OCI-LY1 (cell line): ENCODE data around the gene MACROD2.

ENCODE experiments used
- EZH2 ChIP-seq: fragments of 200-600 bp; sonication (generic), shearing (Covaris generic); IDR thresholded peaks from 2 replicates; pipeline ENCODE4 v1.8.0; 2017; ENCODE audit warnings: borderline replicate concordance, mixed run types, mild to moderate bottlenecking, antibody characterized with exemption, low read length, moderate library complexity, mixed read lengths
- TF ChIP-seq, protein P1 (sequence below): fragments of 200-600 bp; sonication (generic), shearing (Covaris generic); IDR thresholded peaks from 2 replicates; pipeline ENCODE4 v1.5.1; 2017; ENCODE audit warnings: mild to moderate bottlenecking, antibody characterized with exemption, low read length, moderate library complexity, mixed read lengths

DNA sequence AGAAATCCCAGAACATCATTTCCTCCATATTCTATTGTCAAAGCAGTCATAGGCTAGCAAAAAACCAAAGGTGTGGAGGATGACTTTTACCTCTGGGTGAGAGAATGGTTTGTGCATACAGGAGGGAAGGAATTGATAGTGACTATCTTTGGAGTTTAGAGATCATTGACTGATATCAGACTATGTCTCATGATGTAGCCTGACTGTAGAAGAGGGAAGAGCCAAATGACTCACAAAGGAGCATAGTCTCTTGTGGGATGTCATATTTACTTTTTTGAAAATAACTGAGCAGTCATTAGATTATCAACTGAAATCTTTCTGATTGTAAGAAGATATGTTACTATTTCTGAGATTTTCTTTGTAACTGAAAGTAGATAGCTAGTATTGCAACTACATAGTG is 183.6 kb downstream of the MACROD2 start:
- TF ChIP-seq, protein P1, sequence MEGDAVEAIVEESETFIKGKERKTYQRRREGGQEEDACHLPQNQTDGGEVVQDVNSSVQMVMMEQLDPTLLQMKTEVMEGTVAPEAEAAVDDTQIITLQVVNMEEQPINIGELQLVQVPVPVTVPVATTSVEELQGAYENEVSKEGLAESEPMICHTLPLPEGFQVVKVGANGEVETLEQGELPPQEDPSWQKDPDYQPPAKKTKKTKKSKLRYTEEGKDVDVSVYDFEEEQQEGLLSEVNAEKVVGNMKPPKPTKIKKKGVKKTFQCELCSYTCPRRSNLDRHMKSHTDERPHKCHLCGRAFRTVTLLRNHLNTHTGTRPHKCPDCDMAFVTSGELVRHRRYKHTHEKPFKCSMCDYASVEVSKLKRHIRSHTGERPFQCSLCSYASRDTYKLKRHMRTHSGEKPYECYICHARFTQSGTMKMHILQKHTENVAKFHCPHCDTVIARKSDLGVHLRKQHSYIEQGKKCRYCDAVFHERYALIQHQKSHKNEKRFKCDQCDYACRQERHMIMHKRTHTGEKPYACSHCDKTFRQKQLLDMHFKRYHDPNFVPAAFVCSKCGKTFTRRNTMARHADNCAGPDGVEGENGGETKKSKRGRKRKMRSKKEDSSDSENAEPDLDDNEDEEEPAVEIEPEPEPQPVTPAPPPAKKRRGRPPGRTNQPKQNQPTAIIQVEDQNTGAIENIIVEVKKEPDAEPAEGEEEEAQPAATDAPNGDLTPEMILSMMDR, result no peak
- TF ChIP-seq EZH2, result no peak
